ENCODE data around the gene RABGAP1L.

DNA sequence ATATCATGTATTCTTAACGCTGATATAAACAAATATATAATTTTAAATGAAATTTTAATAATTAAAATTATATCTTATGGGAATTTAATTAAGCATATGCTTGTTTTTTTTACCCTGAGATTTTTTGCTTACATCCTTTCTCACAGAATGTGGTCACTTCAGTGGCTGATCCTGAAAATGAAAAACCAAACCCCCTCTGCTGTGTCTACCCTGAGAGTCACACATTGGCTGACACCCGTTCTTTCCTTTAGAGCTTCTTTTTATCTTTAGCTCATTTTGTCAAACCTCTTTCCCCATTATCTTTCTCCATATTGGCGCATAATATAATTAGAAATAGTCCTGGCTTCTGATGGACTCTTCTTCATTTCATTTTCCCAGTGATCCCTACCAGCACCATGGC is 829.7 kb downstream of the RABGAP1L start:
- TF ChIP-seq, protein P1, sequence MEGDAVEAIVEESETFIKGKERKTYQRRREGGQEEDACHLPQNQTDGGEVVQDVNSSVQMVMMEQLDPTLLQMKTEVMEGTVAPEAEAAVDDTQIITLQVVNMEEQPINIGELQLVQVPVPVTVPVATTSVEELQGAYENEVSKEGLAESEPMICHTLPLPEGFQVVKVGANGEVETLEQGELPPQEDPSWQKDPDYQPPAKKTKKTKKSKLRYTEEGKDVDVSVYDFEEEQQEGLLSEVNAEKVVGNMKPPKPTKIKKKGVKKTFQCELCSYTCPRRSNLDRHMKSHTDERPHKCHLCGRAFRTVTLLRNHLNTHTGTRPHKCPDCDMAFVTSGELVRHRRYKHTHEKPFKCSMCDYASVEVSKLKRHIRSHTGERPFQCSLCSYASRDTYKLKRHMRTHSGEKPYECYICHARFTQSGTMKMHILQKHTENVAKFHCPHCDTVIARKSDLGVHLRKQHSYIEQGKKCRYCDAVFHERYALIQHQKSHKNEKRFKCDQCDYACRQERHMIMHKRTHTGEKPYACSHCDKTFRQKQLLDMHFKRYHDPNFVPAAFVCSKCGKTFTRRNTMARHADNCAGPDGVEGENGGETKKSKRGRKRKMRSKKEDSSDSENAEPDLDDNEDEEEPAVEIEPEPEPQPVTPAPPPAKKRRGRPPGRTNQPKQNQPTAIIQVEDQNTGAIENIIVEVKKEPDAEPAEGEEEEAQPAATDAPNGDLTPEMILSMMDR (conservative IDR thresholded peaks at IDR 0.05; ENCODE audit: low read length), result no peak
- no peak for TF ChIP-seq EZH2phosphoT487 (IDR thresholded peaks at IDR 0.05; ENCODE audit: borderline replicate concordance)
